Upper lobe of left lung (tissue), 4 donors: ENCODE results near the gene CUX1.

Experiments
- CTCF ChIP-seq, 6 experiments: fragments of 450-650 bp in 4 of 6; fragments of 200-600 bp in 2 of 6; sonication (generic) in 2 of 6; IDR thresholded peaks; one replicate each; pipeline ENCODE4 v1.5.1; 2016 to 2019; ENCODE audit warnings: antibody characterized with exemption in 6 of 6
- EP300 ChIP-seq, 4 donors: sonication (generic); formaldehyde crosslinking; IDR thresholded peaks; one replicate each; pipeline ENCODE4 v1.5.1; 2017; ENCODE audit warnings: antibody characterized with exemption in 4 of 4, control low read depth in 2 of 4
- POLR2A ChIP-seq, 4 donors: fragments of 450-650 bp; IDR thresholded peaks; one replicate each; pipeline ENCODE4 v1.5.1; 2016 to 2017; ENCODE audit warnings: antibody characterized with exemption in 4 of 4, mild to moderate bottlenecking in 2 of 4
- POLR2AphosphoS5 ChIP-seq, 2 donors: sonication (generic); formaldehyde crosslinking; IDR thresholded peaks; one replicate each; pipeline ENCODE4 v1.5.1; 2017; ENCODE audit warnings: antibody characterized with exemption in 2 of 2

DNA sequence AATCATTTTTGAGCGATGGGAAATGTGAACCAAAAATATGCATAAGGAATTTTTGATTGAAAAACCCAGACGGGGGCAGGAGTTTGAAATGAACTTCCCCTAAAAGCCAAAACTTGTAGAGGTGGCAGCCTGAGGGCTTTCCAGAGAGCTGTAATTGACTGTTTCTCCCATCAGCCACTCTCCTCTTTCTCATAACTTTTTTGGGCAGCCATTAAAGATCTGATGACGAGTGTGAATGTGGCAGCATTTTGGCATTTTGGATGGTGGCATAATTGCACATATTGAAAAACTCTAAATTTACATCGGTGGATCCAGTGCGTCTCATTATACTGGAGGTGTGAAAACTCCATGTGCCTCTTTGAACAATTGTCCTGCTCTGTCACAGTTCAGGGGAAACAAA is 159.0 kb downstream of the CUX1 start:
- TF ChIP-seq POLR2AphosphoS5 (IDR thresholded peaks at IDR 0.05), result no peak
- no peak for TF ChIP-seq EP300 (IDR thresholded peaks at IDR 0.05)
- no peak for TF ChIP-seq POLR2A (IDR thresholded peaks at IDR 0.05)
- no peak for TF ChIP-seq CTCF (IDR thresholded peaks at IDR 0.05)
